ENCODE data around the gene CFAP91. TPM values are rescaled to one million over a fixed set of nuclear protein-coding genes. Genes with fewer than 3 reads are reported as not detected.

Gene CFAP91
- under 0.01 and 0.73 TPM in 2 replicates for total RNA-seq

GRCh38 chr3:119702530-119703527, at the start of gene CFAP91:
TSS of gene CFAP91 (plus strand) at chr3:119703022. CDS start at chr3:119703099, 77 bp downstream.

DNA sequence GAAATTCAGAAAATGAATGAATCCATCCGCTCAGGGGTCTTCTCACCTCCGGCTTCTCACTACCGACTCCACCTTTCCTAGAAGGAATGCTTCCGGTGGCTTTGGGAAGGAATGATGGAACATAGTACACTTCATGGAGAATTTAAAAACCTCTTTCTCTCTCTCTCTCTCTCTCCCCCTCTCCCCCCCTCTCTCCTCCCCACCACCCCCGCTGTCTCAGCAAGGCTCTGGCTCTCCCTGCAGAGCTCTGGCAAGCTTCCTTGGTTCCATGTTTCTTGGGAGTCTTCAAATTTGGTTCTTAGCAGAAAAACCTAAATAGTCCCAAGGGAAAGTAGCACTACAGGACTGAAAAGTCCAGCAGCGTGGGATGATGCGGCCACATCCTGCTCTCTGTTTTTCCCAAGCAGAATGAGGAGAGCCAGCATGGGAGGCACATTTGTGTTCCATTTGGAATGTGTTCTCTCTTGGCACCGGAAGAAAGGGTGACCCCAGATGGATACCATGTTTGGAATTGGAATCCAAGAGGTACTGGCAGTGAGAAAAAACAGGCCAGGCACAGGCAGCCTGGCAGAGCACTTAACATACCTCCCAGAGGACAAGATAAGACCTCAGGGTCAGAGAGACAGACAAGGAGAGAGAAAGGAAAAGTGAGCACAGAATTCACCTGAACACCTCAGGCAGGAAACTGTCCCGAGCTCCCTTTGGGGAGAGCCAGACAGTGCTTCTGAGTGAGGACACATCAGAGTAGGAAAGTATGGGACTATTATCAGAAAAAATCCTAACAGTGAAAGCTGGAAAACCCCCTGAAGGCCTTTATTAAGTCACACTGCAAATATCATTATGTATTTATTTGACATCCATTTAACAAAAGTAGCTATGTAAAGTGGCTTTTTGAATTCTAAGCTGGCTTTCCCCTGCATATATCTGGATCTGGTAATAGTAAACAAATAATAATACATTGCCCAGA, 42.1 kb upstream of the CFAP91 start, which contains the start of gene POPDC2:
POPDC2 (minus strand) TSS at position 116 of the 967 bp plus-strand sequence. CDS start 166 bp downstream, outside the sequence.

DNA sequence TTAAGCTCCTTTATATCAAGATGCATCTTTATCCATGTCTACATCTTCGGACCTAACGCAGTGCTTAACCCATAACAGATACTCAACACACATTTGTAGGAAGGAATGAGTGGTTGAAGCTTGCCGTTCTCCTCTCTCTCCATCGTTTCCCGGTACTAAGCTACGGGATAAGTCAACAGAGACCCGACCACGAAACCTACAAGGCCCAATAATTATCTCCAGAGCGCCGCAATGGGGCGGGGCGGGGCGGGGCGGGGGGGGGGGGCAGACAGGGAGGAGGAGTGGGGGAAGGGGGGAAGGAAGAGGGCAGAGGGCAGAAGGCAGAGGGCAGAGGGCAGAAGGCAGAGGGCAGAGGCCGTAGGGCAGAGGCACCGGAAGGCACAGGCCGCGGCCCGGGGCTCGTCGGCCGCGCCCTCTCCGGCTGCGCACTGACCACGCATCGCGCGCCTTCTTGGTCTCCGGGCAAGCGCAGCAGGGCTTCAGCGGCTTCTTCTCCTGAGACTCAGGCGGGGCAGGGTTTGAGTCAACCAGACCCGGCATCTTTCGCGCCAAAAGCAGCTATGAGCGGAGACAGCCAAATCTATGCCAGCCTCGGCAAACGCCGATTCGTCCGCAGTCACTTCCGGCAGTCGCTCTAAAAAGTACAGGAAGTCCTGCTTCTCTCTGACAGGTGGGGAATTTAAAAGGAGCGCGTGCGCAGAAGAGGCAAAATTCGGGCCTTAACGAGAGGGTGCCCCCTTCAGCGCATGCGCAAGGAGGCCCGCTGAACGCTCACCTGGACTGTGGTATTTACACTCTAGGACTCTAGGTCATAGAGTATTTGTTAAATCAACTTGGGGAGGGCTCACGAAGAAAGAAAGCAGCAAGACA, 25.8 kb upstream of the CFAP91 start, which contains the start of gene COX17:
COX17 (minus strand) TSS at position 636 of the 870 bp plus-strand sequence; CDS start at position 540, 96 bp downstream.

Other genes with a start within 250 kb of the CFAP91 start
- gene TMEM39A, start 239.4 kb upstream of the CFAP91 start, total RNA-seq: 30.5 and 66.7 TPM in 2 replicates
- gene POGLUT1, start 234.1 kb upstream of the CFAP91 start, total RNA-seq: 15.1 and 16.9 TPM in 2 replicates
- 54.0 and 57.1 TPM in 2 replicates for gene TIMMDC1, start 204.5 kb upstream of the CFAP91 start, total RNA-seq
- not detected in 2 replicates for gene CD80, start 143.4 kb upstream of the CFAP91 start, total RNA-seq
- gene ADPRH, start 123.5 kb upstream of the CFAP91 start, total RNA-seq: 2.7 and 5.9 TPM in 2 replicates
- not detected in 2 replicates for gene PLA1A, start 105.1 kb upstream of the CFAP91 start, total RNA-seq
- gene POPDC2, start 42.4 kb upstream of the CFAP91 start, total RNA-seq: under 0.01 TPM in 2 replicates
- gene COX17, start 25.6 kb upstream of the CFAP91 start, total RNA-seq: 11.8 and 12.7 TPM in 2 replicates
- gene NR1I2, start 79.1 kb downstream of the CFAP91 start, total RNA-seq: 0.20 TPM in 1 of 2 replicates, not detected in the other

Measured in subcutaneous preadipocyte (primary cell).